Measurements from ENCODE around the gene PACSIN3. TPM values are rescaled to one million over a fixed set of nuclear protein-coding genes. Genes with fewer than 3 reads are reported as not detected.

Gene PACSIN3
- total RNA-seq, 1 donor from 2014 or later = 69.4 TPM

DNA sequence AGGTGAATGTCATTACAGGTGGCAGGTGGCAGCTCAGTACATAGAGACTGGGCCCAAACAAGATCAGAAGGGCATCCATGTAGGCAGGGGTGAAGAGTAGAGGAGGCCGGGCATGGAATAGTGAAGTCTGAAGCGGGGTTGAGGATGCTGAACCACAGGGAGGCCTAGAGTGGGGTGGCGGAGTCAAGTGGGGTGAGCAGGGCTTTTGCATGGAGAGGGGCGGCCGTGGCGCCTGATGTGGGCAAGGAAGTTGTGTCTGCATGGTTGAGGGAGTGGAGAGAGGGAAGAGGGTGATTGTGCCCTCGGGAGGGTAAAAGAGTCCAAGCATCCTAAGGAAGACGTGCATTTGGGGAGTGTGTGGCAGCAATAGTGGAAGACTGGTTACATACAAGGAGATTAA, 42.9 kb upstream of the PACSIN3 start:
- H3K27me3 Mint-ChIP-seq (ENCODE audit: low read depth) = no peaks in the 10 kb centered on the region
- H3K27ac Mint-ChIP-seq (ENCODE audit: unreplicated experiment) = no peak overlapping the region
- H3K36me3 Mint-ChIP-seq (ENCODE audit: low read depth) = peaks cover 18% of the 10 kb centered on the region

GRCh38 chr11:47225552-47226400, 39.5 kb upstream of the PACSIN3 start:
- DNase-seq (ENCODE audit: low spot score) = no peak
- Mint-ChIP-seq H3K27me3 (ENCODE audit: low read depth) (no peaks in the 10 kb centered on the region), H3K27ac (ENCODE audit: unreplicated experiment) (no peak overlapping the region), H3K9me3 (ENCODE audit: low read depth) (no peaks in the 10 kb centered on the region), H3K4me3 (ENCODE audit: unreplicated experiment) (no peak overlapping the region), H3K36me3 (ENCODE audit: low read depth) (peaks cover 18% of the 10 kb centered on the region), H3K4me1 (ENCODE audit: low read depth) (peaks cover 32% of the 10 kb centered on the region)
- no peak for TF ChIP-seq CTCF (IDR thresholded peaks at IDR 0.05)

More for the DNA sequence above, 42.9 kb upstream of the PACSIN3 start:
- Mint-ChIP-seq H3K4me3 (ENCODE audit: unreplicated experiment) (no peak overlapping the region), H3K4me1 (ENCODE audit: low read depth) (peaks cover 15% of the 10 kb centered on the region), H3K9me3 (ENCODE audit: low read depth) (no peaks in the 10 kb centered on the region)
- TF ChIP-seq CTCF (IDR thresholded peaks at IDR 0.05) = no peak
- DNase-seq (ENCODE audit: low spot score) = no peak

GRCh38 chr11:47222696-47223095, 36.5 kb upstream of the PACSIN3 start:
- no peak overlapping the region for H3K4me3 Mint-ChIP-seq (ENCODE audit: unreplicated experiment)
- H3K9me3 Mint-ChIP-seq (ENCODE audit: low read depth) = no peaks in the 10 kb centered on the region
- peaks cover 52% of the 10 kb centered on the region for H3K4me1 Mint-ChIP-seq (ENCODE audit: low read depth)
- DNase-seq (ENCODE audit: low spot score) = no peak
- TF ChIP-seq CTCF (IDR thresholded peaks at IDR 0.05) = no peak
- no peaks in the 10 kb centered on the region for H3K27me3 Mint-ChIP-seq (ENCODE audit: low read depth)
- peak overlapping the region; percentile 81 for H3K27ac Mint-ChIP-seq (ENCODE audit: unreplicated experiment)
- H3K36me3 Mint-ChIP-seq (ENCODE audit: low read depth) = peaks cover 19% of the 10 kb centered on the region

GRCh38 chr11:47220401-47220821, 34.2 kb upstream of the PACSIN3 start:
- TF ChIP-seq CTCF (IDR thresholded peaks at IDR 0.05) = no peak
- no peaks in the 10 kb centered on the region for H3K27me3 Mint-ChIP-seq (ENCODE audit: low read depth)
- peak overlapping the region; percentile 36 for H3K4me3 Mint-ChIP-seq (ENCODE audit: unreplicated experiment)
- no peaks in the 10 kb centered on the region for H3K9me3 Mint-ChIP-seq (ENCODE audit: low read depth)
- no peak for DNase-seq (ENCODE audit: low spot score)
- peak overlapping the region; percentile 97 for H3K27ac Mint-ChIP-seq (ENCODE audit: unreplicated experiment)
- peaks cover 71% of the 10 kb centered on the region for H3K4me1 Mint-ChIP-seq (ENCODE audit: low read depth)
- peaks cover 12% of the 10 kb centered on the region for H3K36me3 Mint-ChIP-seq (ENCODE audit: low read depth)

DNA sequence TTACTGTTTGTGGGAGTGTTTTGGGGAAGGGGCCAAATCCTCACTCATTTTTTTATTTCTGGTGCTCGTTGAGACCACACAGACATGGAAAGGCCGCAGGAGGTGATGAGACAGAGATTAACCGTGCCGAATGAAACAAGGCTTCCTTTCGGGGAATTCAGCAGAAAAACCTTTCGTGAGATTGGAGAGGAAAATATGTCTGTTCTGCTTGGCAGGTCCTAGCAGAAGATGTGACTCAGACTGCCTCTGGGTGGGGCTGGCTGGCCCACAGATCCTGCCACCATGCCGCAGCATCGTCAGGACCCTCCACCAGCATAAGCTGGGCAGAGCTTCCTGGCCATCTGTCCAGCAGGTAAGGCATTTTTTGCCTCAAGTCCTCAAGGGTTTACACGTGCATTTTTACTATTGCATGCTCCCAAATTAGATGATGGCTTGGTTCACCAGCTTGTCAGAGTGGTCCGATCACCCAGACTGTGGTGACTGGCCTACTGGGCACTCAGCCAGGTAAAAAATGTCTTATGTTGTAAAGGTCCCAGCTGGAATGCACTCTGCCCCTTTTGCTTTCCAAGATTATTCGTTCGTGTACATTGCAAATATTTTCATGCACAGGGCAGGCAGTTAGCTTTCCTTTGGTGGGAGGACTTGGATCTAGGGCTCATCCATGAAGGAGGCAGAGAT, 30.0 kb upstream of the PACSIN3 start:
- H3K4me3 Mint-ChIP-seq (ENCODE audit: unreplicated experiment) = peak overlapping the region; percentile 93
- peak; percentile 51 for TF ChIP-seq CTCF (IDR thresholded peaks at IDR 0.05)
- no peak for DNase-seq (ENCODE audit: low spot score)
- peaks cover 7% of the 10 kb centered on the region for H3K36me3 Mint-ChIP-seq (ENCODE audit: low read depth)
- no peaks in the 10 kb centered on the region for H3K9me3 Mint-ChIP-seq (ENCODE audit: low read depth)
- peaks cover 69% of the 10 kb centered on the region for H3K4me1 Mint-ChIP-seq (ENCODE audit: low read depth)
- H3K27me3 Mint-ChIP-seq (ENCODE audit: low read depth) = no peaks in the 10 kb centered on the region
- H3K27ac Mint-ChIP-seq (ENCODE audit: unreplicated experiment) = peak overlapping the region; percentile 99
